HG02840 (cell line): ENCODE results near the gene NCF2.
"Not testable (repeated sequence)": the region's sequence is repeated elsewhere in the genome, so short reads cannot be mapped to it uniquely, and the experiment has no call there.

ENCODE experiments used
- ATAC-seq: cut with Tn5 transposase; IDR thresholded peaks from one replicate; pipeline ENCODE4 v1.9.1; 2021; ENCODE audit warnings: mild to moderate bottlenecking, moderate library complexity, moderate number of reproducible peaks; ENCODE audit not compliant: unreplicated experiment, low FRiP score

The NCF2 gene

DNA sequence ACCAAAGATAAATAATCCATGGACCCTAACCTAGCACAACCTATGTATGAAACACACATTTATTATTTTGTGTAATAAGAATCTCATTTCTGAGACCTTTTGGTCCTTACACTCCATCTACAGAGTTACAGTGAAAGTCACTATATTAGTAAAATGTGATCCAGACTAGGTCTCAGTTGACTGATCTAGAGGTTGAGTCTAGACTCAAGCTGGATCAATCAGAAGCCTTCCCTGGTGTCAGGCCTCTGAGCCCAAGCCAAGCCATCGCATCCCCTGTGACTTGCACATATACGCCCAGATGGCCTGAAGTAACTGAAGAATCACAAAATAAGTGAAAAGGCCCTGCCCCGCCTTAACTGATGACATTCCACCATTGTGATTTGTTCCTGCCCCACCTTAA lies 22.7 kb upstream of the NCF2 start:
- ATAC-seq, result not testable (repeated sequence)

DNA sequence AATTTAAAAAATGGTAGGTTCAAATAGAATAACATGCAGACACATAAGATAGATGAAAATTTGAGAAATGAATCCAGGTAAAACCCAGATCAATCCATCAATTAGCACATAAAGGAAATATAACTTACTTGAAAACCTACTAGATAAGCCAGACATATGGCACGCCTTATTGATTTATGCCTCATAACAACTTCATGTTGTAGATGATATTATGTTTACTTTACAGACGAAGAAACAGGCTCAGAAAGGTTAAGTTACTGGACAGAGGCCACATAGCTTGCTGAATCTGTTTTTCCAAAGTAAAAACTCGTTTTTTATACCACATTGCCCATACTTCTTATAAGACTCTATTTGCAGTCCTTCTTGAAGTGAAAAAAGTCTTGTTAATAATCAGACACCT lies 22.1 kb upstream of the NCF2 start:
- ATAC-seq, result no peak

GRCh38 chr1:183611021-183611420 lies 20.8 kb upstream of the NCF2 start:
- ATAC-seq, result no peak

DNA sequence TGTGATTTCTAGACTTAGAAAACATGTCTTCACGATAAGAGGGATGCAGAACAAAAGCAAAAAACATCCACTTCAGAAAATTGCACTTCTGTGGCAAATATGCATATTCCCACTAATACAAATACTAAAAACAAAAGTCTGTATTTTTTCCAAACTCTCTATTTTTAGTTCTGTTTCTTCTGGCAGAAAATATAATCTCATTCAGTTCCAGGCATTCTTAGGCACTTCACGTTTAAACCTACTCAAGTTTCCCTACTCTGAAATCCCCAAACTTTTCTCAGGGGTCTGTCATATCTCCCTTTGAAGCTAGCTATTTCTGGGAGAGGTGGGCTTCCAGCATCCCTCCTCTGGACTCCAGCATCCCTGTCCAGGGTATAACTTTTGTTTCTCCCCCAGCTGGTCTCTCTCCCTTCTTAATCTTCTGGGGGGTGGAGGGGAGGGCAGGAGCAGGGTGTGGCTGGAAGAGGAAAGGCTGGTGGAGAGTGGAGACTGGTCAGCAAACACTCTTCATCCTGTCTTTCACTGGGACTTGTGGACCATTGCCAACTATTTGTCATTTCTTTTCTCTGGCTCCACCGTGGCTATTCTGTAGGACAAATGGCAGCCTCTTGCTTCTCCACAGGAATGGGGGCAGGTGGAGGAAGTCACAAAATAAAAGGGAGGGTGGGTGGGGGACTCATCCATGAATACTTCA lies 19.6 kb upstream of the NCF2 start:
- ATAC-seq, result no peak

- no peak for ATAC-seq
Observed at GRCh38 chr1:183609313-183609712, 19.1 kb upstream of the NCF2 start.

DNA sequence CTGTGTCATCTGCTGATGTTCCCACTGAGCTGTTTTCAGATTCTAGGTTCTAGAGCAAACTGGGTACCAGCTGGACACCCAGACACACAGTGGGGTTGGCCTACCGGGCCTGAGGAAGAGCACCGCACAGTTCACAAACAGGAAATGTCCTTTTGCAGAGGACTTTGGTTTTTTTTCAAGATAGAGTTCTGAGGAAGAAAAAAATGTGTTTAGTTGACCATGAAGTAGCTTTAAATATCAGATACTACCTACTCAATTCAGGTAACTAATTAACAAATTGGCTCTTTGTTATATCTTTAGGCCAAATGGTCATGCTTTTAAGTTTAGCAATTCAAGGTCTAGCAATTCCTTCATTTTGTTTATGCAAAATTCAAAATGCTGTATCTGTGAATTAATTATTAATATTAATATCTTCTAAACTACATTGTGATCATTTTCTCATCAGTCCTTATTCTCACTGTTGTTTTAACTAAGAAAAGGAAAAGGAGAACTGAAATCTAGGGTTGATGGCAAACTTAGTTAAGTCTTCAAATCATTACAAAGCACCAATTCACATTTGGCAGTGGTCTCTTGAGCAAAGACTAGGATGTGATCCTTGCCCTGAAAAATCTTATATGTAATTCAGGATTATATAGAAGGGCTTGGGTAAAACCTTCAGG lies 17.2 kb upstream of the NCF2 start:
- no peak for ATAC-seq

DNA sequence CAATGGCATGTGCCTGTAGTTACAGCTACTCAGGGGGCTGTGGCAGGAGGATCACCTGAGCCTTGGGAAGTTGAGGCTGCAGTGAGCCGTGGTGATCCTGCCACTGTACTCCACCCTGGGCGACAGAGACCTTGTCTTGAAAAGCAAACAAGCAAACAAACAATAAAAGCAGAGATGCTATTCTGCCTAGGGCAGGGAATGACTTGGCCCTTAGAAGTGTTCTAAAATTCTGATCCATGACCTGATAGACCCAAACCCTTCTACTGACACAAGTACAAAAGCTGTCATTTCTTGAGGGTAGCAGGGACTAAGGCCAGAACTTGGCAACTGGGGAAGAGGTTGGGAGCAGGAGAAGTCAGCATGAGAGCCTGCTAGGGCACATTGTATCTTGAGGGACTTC lies 15.6 kb upstream of the NCF2 start:
- no peak for ATAC-seq

GRCh38 chr1:183604815-183605214 lies 14.6 kb upstream of the NCF2 start:
- ATAC-seq, result no peak

DNA sequence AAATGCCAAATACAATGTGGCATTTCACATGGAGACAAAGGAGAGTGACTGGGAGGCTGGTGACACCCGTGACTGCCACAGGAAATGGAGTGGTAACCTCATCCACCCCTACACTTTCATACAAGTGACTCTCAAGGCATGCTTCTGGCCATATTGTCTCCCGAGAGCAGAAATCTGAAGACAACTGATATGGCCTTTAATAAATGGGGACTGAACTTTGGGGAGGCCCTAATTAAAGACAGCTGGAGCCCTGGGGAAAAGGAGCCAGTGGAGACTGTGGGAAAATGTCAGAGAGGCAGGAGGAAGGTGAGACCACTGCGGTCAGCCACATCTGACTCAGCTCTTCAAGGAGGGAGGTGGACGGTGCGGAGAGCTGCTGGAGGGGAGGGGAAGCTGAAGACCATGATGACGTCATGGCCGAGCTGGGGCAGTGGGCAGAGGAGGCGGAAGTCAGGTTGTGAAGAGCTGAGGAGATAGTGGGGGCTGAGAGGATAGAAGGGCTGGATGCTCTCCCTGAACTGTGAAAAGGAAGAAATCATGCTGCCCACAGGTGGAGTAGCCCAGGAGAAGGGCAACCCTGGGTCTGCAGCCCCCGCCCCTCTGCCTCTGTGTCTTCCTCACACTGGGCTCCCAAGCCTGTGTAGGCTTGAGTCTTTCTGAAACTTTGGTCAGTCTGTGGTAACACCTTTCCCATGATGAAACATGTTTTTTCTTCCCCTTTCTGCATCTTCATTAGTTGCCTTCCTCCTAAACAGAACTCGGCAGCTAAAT lies 14.0 kb upstream of the NCF2 start:
- ATAC-seq, result no peak

DNA sequence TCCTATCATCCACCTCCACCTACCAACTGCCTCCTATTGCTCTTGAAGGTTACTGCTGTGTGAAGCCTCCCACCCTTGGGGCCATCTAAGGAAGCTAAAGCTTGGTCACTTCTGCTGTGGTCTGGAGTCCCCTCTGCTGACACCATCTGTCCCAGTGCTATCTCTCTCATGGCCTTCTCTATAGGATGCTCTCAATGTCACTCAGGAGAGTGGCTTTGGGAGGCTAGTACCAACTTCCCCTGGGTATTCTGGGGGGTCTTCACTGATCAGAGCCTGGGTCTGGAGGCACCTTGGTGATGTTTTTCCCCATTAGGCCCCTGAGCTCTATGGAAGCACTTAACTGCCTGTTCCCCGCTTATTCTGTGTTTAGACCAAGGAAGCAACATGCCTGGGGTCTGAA lies 12.3 kb upstream of the NCF2 start:
- no peak for ATAC-seq

DNA sequence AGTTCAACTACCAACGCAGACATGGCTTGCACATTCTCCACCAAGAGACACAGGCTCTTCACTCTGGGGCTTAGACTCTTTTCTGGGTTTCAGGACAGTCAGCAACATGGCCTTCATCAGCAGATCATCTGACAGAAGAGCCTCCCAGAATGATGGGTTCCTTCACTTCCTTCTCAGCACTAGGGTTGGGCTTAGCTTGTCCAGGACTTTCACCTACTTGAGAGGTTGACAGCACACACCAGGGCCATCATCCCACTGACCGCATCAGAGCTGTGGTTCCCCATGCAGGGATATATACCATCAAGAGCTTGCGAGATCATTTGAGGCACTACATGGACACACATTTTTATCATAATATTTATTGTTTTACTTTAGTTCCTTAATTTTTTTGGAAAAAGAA lies 10.4 kb upstream of the NCF2 start:
- no peak for ATAC-seq

DNA sequence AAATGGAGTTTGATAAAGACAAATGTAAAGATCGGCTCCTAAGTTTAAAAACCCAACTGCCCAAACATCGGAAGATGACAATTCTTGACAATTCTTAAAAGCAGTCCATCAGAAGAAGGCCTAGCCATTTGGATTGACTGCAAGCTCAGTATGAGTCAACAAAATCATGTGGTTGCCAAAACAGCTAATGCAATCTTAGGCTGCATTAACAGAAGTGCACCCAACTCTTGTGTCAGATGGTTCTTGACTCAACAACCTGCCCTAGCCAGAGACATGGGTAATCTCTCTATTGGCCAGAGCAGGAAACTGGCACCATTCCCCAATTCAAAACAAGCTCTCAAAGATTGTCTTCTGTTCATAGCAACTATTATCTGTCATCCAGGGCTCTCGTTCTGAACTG lies 9.9 kb upstream of the NCF2 start:
- ATAC-seq, result no peak

DNA sequence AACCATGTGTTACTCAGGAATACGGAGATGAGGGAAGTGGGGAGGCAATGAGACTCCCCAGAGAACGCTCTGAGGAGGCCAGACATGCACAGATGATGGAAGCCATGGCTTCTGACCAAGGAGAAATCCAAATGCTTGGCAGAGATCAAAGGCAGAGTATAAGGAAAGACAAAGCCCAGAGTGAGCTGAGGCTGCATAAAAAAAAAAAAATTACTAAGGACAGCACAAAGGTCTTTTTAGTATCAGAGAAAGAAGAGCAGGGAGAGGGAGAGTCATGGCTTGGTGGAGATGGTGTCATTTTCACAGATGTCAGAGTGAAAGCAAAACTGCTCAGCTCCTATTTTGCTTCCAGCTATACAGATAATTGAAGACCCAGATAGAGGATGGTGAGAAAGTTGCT lies 8.1 kb upstream of the NCF2 start:
- no peak for ATAC-seq

DNA sequence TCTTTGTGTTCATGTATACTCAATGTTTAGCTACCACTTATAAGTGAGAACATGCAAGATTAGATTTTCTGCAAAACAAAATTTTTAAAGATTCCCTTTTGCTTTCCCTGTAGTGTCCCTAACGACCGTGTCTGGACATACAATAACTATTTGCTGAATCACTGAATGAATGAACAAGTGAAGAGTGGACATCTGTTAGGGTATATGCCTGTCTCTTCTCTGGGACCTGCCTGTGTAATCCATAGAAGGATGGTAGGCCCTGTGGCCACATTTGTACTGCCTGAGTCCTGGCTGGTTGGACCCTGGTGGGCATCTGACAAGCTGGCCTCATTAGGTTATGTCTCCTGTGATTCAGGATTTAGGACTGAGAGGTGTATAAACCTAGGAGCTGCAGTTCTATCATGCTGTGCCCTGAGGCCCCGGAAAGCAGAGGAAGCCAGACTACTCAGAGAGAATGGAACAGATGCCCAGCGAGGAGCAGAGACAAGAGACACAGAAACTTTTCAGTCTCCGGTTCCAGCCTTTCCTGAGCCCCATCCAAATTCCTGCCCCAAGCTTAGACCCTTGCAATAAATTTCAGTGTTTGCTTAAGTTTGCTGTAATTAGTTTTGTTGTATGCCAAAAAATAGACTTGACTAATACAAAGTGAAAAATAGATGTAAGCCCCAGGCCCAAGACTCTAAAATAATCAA lies 7.5 kb upstream of the NCF2 start:
- no peak for ATAC-seq

- ATAC-seq, result no peak
Observed at GRCh38 chr1:183596500-183596899, 6.2 kb upstream of the NCF2 start.

- no peak for ATAC-seq
Observed at GRCh38 chr1:183595537-183595936, 5.3 kb upstream of the NCF2 start.

GRCh38 chr1:183593356-183593755 lies 3.1 kb upstream of the NCF2 start:
- ATAC-seq, result peak; percentile 37

- no peak for ATAC-seq
Observed at GRCh38 chr1:183592733-183593132, 2.5 kb upstream of the NCF2 start.

GRCh38 chr1:183589874-183590243 lies 400 bp downstream of the NCF2 start:
- ATAC-seq, result peak; percentile 19

- no peak for ATAC-seq
Observed at GRCh38 chr1:183589384-183589783, 875 bp downstream of the NCF2 start.

GRCh38 chr1:183588827-183589226 lies 1.4 kb downstream of the NCF2 start:
- no peak for ATAC-seq
